Stimulated activated CD4-positive, alpha-beta T cell treated with anti-CD3 and anti-CD28 coated beads, Interleukin-4, amount 100 ng/mL, for 4 hours (primary cell): ENCODE data around the gene CAPZA1.

Experiments used
- DNase-seq, 2 experiments: peaks; one replicate each; pipeline ENCODE4 v3.0.0-alpha.2; 2020

CAPZA1 gene

GRCh38 chr1:112678605-112679004 lies 59.0 kb downstream of the CAPZA1 start:
- no peak for DNase-seq

- no peak for DNase-seq
These were observed 66.3 kb downstream of the CAPZA1 start for GRCh38 chr1:112685913-112686312.

DNA sequence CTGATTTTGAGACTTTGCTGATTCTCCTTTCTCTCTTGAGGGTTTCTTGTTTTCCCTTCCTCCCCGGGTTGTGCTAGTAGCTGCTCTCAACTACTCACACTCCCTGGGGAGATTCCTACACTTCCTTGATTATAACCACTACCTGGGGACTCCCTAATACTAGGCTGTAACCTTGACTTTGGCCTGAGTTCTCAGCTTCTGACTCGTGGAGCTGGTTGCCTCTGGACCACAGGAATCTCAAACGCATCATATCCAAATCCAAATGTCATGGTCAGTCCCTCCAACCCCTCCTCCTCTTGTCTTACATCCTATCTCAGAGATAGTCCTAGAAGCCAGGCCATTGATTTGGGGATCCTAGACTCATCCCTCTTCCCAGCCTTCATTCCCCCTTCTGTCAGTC lies 66.8 kb downstream of the CAPZA1 start:
- no peak for DNase-seq

- DNase-seq: no peak
These were observed 67.2 kb downstream of the CAPZA1 start for GRCh38 chr1:112686835-112687234.

DNA sequence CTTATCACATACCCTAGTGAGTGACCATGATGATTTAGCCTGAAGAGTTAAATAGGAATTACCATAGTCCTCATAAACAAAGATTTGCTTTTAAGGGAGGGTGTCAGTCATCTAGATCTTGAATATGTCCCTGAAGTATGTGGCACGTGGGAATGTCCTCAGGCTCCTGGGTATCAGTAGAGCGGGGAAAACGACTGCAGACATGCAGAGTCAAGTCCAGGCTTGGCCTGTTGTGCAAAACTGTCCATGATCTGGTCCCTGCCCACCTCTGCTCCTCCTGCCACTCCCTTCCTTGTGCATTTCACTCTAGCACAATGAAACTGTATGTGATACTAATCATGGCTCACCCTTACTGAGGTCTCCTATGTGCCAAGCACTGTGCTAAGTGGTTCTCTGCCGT lies 67.7 kb downstream of the CAPZA1 start:
- DNase-seq: no peak

- DNase-seq: no peak
These were observed 68.3 kb downstream of the CAPZA1 start for GRCh38 chr1:112687785-112688496.

- DNase-seq: no peak
These were observed 69.2 kb downstream of the CAPZA1 start for GRCh38 chr1:112688781-112689193.

GRCh38 chr1:112689196-112689841 lies 69.7 kb downstream of the CAPZA1 start:
- DNase-seq: no peak

DNA sequence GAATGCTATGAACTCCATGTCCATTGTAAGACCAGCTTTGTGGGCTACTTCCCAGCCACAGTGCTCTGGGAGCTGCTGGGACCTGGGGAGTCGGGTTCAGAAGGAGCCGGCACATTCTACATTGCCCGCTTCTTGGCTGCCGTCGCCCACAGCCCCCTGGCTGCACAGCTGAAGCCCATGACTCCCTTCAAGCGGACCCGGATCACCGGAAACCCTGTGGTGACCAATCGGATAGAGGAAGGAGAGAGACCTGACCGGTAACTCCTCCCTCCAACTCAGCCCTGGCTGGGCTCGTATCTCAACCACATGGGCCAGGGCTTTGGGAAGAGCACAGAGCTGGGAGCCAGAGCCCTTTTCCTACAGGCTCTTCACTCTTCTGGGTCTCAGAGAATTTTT lies 70.2 kb downstream of the CAPZA1 start:
- DNase-seq: no peak

GRCh38 chr1:112692681-112693080 lies 73.0 kb downstream of the CAPZA1 start:
- DNase-seq: no peak

DNA sequence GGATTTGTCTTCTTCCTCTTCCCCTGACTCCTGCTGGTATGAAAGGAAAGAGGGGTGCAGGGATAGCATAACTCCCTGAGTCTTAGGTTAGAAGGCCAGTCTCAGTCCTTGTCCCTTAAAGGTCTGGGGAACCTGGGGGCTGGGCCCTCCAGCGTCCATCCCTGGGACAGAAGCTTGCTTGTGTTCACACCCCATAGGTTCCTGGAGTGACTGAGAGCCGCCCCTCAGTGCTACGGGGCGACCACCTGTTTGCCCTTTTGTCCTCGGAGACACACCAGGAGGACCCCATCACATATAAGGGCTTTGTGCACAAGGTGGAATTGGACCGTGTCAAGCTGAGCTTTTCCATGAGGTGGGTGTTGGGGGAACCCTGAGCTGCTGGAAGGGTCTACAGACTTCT lies 74.2 kb downstream of the CAPZA1 start:
- no peak for DNase-seq

- DNase-seq: no peak
These were observed 74.8 kb downstream of the CAPZA1 start for GRCh38 chr1:112694363-112694929.

- DNase-seq: no peak
These were observed 75.6 kb downstream of the CAPZA1 start for GRCh38 chr1:112695276-112695675.

GRCh38 chr1:112696578-112697314 lies 77.1 kb downstream of the CAPZA1 start:
- no peak for DNase-seq

GRCh38 chr1:112697781-112698201 lies 78.2 kb downstream of the CAPZA1 start:
- no peak for DNase-seq

GRCh38 chr1:112698366-112699310 lies 79.0 kb downstream of the CAPZA1 start:
- DNase-seq: no peak

DNA sequence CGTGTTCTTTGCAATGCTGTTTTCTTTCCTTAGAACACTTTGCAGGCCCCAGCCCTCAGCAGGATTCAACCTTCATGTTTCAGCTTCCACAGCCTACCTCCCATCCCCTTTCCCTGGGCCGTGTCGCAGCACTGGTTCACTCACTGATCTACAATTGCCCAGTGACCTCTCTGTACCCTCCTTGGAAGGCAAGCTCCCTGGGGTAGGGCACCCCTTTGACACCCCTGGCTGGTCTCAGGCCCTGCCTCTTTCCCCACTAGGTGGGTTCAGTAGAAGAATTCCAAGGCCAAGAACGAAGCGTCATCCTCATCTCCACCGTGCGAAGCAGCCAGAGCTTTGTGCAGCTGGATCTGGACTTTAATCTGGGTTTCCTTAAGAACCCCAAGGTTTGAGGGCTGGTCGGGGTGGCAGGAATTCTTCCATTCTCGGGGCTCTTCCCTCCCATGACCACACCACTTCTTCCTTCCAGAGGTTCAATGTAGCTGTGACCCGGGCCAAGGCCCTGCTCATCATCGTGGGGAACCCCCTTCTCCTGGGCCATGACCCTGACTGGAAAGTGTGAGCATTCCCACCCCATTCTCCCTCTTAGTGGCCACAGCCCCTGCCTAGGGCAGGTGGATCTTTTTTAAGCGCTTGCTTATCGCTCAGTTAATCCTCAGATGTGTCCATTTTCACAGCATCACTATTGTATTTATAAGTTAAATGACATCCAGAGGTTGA lies 80.0 kb downstream of the CAPZA1 start:
- DNase-seq: no peak

DNA sequence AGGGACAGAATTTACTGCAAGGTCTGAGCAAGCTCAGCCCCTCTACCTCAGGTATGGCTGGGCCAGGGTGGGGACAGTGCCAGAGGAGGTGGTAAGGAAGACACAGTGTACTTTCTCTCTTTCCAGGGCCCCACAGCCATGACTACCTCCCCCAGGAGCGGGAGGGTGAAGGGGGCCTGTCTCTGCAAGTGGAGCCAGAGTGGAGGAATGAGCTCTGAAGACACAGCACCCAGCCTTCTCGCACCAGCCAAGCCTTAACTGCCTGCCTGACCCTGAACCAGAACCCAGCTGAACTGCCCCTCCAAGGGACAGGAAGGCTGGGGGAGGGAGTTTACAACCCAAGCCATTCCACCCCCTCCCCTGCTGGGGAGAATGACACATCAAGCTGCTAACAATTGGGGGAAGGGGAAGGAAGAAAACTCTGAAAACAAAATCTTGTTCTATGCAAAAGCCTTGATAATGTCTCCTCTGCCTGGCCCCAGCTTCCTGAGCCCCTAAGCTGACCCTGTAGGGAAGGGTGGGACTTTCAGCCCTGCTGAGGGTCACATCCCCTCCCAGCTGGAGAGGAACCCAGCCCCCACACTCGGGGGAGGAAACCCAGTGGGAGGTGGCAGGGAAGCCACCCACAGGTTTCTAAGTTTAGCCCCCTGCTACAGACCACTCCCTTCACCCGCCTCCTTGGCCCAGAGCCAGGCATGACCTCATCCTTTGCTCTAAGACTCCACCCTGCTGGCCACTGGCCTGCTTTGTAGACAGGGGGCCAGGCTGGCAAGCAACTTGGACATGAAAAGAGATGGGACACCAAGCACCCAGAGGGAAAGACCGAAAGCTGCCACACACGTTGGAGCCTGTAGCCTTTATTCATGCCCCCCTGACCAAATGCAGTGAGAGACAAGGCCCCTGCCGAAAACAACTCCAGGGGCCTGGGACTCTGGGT lies 80.9 kb downstream of the CAPZA1 start:
- peak; percentile 62 to 72 for DNase-seq

DNA sequence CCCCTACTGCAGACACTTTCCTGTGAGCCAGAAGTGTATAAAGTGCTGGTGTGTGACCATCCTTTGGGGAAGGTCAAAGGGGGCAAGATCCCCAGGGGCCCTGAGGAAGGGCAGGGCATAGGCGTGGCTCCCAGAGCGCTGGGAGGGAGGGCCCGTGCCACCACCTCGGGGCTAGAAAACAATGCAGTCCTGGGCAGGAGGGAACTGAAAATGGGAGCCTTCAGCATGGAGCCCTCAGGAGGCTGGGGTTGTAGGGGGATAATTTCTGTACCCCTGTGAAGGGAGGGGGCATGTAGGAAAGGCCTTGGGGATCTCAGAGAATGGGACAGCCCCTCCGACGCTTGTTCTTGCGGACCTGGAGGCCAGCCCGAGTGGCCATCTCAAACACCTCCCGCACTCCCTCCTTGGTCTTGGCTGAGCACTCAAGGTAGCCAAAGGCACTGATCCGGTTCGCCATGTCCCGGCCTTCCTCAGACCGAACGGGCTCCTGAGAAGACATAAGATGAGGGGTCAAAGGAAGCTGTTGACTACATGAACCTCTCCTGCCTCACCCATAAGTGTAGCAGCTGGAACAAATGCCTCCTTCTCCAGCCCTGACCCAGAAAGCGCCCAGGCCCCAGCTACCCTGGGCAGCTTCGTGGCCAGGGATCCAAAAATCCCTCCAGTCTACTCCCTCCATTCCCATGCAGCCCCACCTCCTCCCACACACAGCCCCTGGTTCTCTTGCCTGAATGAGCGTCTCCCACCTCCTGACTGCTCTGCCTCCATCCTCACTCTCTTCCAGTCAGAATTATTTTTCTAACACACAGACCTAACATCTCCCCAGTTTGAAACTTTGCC lies 81.8 kb downstream of the CAPZA1 start:
- DNase-seq: no peak

GRCh38 chr1:112702067-112702395 lies 82.4 kb downstream of the CAPZA1 start:
- no peak for DNase-seq
